ENCODE measurements around the gene MAP3K21.

The MAP3K21 gene

DNA sequence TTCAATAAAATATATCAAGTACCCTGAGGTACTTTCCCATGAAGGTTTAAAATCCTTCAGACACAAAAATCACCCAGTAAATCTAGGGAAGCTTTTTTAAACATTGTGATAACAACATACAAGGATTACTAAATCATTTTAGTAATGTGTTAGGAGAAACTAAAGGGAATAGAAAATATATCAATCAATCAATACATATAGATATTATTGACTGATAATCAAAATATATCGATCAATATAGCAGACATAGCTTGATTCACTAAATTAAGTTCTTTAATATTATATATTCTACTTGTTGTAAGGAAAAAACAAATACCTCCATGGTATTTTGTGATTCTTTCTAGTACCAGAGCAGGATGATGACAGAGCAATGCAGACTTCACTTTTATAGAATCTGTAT lies 35.2 kb downstream of the MAP3K21 start:
- Histone ChIP-seq H3K9me3 (ENCODE audit: control insufficient read depth, insufficient read depth, low read length) (no peaks in the 10 kb centered on the region), H3K79me2 (ENCODE audit: control insufficient read depth, low read length) (no peaks in the 10 kb centered on the region), H3F3A (ENCODE audit: control insufficient read depth, insufficient read depth) (no peaks in the 10 kb centered on the region), H3K9me2 (replicated peaks; ENCODE audit: control insufficient read depth, low read length) (no peaks in the 10 kb centered on the region), H3K27me3 (ENCODE audit: control insufficient read depth, low read length) (no peaks in the 10 kb centered on the region), H4K20me1 (ENCODE audit: control insufficient read depth, insufficient read depth, low read depth, low read length) (no peaks in the 10 kb centered on the region), H3K4me2 (ENCODE audit: low read length) (no peak overlapping the region), H3K36me3 (ENCODE audit: control insufficient read depth, low read length) (no peaks in the 10 kb centered on the region), H3K27ac (ENCODE audit: low read depth, low read length) (no peak overlapping the region), H3K4me1 (ENCODE audit: control insufficient read depth, low read length) (no peaks in the 10 kb centered on the region), H3K4me3 (ENCODE audit: low read length) (no peak overlapping the region)
- TF ChIP-seq, protein P1, sequence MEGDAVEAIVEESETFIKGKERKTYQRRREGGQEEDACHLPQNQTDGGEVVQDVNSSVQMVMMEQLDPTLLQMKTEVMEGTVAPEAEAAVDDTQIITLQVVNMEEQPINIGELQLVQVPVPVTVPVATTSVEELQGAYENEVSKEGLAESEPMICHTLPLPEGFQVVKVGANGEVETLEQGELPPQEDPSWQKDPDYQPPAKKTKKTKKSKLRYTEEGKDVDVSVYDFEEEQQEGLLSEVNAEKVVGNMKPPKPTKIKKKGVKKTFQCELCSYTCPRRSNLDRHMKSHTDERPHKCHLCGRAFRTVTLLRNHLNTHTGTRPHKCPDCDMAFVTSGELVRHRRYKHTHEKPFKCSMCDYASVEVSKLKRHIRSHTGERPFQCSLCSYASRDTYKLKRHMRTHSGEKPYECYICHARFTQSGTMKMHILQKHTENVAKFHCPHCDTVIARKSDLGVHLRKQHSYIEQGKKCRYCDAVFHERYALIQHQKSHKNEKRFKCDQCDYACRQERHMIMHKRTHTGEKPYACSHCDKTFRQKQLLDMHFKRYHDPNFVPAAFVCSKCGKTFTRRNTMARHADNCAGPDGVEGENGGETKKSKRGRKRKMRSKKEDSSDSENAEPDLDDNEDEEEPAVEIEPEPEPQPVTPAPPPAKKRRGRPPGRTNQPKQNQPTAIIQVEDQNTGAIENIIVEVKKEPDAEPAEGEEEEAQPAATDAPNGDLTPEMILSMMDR (IDR thresholded peaks at IDR 0.05; ENCODE audit: low read depth, low read length, poor library complexity, severe bottlenecking) = no peak
- TF ChIP-seq EZH2phosphoT487 (IDR thresholded peaks at IDR 0.05; ENCODE audit: borderline replicate concordance, low read length) = no peak

DNA sequence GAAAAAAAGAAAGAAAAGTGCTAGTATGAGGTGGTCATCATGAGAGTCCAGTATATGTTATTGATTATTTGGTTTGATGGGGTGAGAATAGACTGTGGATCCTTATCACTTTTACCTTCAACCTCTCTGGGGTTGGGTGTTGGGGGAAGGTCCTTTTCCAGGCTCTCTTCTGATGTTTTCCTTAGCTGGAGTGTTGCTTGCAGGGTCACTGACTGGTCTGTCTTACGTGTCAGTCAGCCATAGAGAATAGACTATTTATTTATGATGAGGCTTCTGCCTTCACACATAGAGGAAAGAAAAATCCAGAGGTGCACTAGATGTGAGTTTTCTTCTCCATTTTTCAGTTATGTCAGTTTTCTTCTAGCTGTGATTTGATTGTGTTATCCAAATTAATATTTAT lies 36.5 kb downstream of the MAP3K21 start:
- Histone ChIP-seq H3K36me3 (ENCODE audit: control insufficient read depth, low read length) (no peaks in the 10 kb centered on the region), H3F3A (ENCODE audit: control insufficient read depth, insufficient read depth) (no peaks in the 10 kb centered on the region), H3K4me2 (ENCODE audit: low read length) (no peak overlapping the region), H3K27me3 (ENCODE audit: control insufficient read depth, low read length) (no peaks in the 10 kb centered on the region), H3K9me2 (replicated peaks; ENCODE audit: control insufficient read depth, low read length) (no peaks in the 10 kb centered on the region), H3K9me3 (ENCODE audit: control insufficient read depth, insufficient read depth, low read length) (no peaks in the 10 kb centered on the region), H3K79me2 (ENCODE audit: control insufficient read depth, low read length) (no peaks in the 10 kb centered on the region), H3K4me3 (ENCODE audit: low read length) (no peak overlapping the region), H4K20me1 (ENCODE audit: control insufficient read depth, insufficient read depth, low read depth, low read length) (no peaks in the 10 kb centered on the region), H3K27ac (ENCODE audit: low read depth, low read length) (no peak overlapping the region), H3K4me1 (ENCODE audit: control insufficient read depth, low read length) (no peaks in the 10 kb centered on the region)
- no peak for TF ChIP-seq EZH2phosphoT487 (IDR thresholded peaks at IDR 0.05; ENCODE audit: borderline replicate concordance, low read length)
- TF ChIP-seq, protein P1 (IDR thresholded peaks at IDR 0.05; ENCODE audit: low read depth, low read length, poor library complexity, severe bottlenecking) = no peak

DNA sequence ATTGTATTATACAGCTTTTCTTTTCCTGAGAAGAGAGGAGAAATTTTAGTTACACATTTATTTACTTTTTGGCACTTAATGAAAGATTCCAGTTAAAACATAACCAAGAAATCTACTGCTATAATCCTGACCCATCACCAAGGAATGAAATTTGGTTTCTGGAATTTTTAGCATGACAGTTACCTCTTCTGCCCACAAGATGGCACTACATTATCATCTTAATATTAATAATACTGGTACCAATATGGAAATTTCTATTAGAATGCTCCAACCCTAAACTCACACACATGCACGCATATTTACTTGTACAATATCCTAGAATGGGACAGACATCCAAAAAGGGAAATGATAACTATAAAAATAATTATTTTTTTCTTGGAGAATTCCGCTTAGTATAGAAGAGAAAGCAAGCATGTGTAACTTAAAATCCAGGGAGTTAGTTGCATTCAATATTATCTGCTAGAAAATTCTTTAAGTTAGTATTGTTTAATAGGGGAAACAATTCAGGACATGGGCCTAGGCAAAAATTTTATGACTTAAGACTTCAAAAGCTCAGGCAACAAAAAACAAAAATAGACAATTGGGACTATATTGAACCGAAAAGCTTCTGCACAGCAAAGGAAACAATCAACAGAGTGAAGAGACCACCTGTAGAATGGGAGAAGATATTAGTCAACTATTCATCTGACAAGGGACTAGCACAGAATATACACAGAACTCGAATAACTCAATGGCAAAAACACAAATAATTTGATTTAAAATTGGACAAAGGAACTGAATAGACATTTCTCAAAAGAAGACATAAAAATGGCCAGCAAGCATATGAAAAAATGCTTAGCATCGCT lies 37.4 kb downstream of the MAP3K21 start:
- H3F3A ChIP-seq (ENCODE audit: control insufficient read depth, insufficient read depth) = no peaks in the 10 kb centered on the region
- no peaks in the 10 kb centered on the region for H3K9me2 ChIP-seq (replicated peaks; ENCODE audit: control insufficient read depth, low read length)
- no peaks in the 10 kb centered on the region for H3K4me1 ChIP-seq (ENCODE audit: control insufficient read depth, low read length)
- no peak overlapping the region for H3K4me2 ChIP-seq (ENCODE audit: low read length)
- H3K9me3 ChIP-seq (ENCODE audit: control insufficient read depth, insufficient read depth, low read length) = no peaks in the 10 kb centered on the region
- no peaks in the 10 kb centered on the region for H3K79me2 ChIP-seq (ENCODE audit: control insufficient read depth, low read length)
- H3K27me3 ChIP-seq (ENCODE audit: control insufficient read depth, low read length) = no peaks in the 10 kb centered on the region
- TF ChIP-seq EZH2phosphoT487 (IDR thresholded peaks at IDR 0.05; ENCODE audit: borderline replicate concordance, low read length) = no peak
- TF ChIP-seq, protein P1 (IDR thresholded peaks at IDR 0.05; ENCODE audit: low read depth, low read length, poor library complexity, severe bottlenecking) = peak; percentile 69
- no peaks in the 10 kb centered on the region for H3K36me3 ChIP-seq (ENCODE audit: control insufficient read depth, low read length)
- no peak overlapping the region for H3K27ac ChIP-seq (ENCODE audit: low read depth, low read length)
- H3K4me3 ChIP-seq (ENCODE audit: low read length) = no peak overlapping the region
- H4K20me1 ChIP-seq (ENCODE audit: control insufficient read depth, insufficient read depth, low read depth, low read length) = no peaks in the 10 kb centered on the region

Data from DOHH2 (cell line).